Mucosa of gallbladder (tissue), 1 donor: Measurements from ENCODE around the gene MBNL2. TPM values are rescaled to one million over a fixed set of nuclear protein-coding genes. Genes with fewer than 3 reads are reported as not detected.

Experiments
- DNase-seq: peaks from one replicate; pipeline ENCODE4 v3.0.0-alpha.2; 2020; ENCODE audit warnings: low spot score
- total RNA-seq: library from RNA; stranded (reverse); gene quantifications from one replicate; pipeline ENCODE4 v1.2.1, GENCODE V29; 2021
- donor health status: DM: no; HTN: no; CAD: no.

MBNL2 gene
- total RNA-seq, 1 donor from 2014 or later: 74.7 TPM

DNA sequence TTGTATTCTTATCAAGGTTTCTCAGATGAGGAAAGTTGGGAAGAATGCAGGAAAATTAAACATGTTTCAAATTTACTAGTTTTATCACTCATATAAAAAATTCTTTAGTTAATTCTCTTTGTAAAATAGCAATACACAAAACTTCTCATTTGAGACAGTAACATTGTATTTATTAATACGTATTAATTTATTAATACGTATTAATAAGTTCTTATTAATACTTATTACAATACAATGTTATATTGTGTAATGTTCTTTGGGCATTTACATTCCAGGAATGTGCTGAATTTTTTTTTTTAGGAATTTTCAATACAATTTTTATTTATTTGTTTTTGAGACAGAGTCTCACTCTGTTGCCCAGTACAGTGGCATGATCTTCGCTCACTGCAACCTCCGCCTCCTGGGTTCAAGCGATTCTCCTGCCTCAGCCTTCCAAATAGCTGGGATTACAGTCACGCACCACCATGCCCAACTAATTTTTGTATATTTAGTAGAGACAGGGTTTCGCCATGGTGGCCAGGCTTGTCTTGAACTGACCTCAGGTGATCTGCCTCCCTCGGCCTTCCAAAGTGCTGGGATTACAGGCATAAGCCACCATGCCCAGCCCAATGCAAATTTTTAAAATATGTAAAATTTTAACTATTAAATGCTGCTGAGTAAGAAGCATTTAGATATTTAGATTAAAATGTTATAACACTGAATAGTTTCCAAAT, 31.6 kb downstream of the MBNL2 start:
- no peak for DNase-seq

DNA sequence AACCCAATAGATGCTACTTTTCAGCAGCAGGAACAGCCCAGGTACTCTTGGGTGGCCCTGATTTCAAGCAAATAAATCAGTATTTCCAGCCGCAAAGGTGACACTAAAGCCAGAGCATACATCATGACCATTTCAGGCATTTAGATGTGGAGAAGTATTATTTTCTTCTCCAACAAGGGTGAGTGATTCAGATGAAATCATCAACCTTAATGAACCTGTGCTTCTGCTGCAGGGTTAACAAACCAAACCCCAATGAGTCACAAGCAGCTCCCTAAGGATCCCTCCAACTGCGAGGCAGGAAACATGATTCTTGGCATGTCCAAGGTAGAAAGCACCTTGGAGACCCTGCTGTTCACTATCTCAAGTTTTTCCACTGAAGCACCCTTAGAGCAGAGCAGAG, 32.7 kb downstream of the MBNL2 start:
- no peak for DNase-seq

DNA sequence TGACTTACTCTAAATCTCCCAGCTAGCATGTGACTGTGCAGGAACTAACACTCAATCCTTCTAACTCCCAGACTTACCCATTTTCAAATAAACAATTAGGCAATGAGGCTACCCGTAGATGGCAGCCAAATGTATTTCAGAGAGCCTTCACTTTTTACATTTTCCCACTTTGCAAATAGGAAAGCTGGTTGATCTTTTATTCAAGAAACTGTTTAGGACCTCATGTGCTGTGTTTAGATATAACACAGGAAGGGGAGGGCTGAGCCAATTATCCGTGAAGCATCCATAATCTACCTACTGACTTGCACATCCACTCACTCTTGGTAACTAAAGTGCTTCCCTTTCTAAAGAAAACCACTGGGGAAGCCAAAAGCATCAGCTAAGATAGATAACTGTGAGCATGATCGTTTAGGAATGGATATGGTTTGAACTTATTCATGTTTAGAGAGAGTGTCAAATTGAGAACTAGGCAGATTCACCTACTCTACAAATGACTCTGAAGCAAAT, 33.4 kb downstream of the MBNL2 start:
- no peak for DNase-seq

DNA sequence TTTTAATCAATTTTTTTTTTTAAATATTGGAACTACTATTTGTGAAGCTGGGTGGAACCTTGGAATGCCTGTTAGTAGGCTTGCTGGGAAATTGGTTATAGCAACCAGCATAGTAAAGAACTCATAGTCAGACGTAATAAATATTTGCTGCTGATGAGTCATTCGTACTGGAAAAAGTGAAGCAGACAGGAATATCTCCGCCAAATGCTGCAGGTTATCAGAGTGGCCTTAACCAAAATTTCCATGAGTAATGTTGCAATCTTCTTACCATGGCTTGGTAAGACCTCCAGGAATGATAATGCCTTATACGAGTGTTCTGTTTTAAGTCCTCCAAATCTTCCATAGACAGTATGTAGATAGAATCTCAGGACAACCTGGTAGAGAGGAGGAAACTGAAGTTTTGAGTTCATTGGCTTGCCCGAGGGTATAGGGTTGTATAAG, 34.2 kb downstream of the MBNL2 start:
- DNase-seq: no peak

DNA sequence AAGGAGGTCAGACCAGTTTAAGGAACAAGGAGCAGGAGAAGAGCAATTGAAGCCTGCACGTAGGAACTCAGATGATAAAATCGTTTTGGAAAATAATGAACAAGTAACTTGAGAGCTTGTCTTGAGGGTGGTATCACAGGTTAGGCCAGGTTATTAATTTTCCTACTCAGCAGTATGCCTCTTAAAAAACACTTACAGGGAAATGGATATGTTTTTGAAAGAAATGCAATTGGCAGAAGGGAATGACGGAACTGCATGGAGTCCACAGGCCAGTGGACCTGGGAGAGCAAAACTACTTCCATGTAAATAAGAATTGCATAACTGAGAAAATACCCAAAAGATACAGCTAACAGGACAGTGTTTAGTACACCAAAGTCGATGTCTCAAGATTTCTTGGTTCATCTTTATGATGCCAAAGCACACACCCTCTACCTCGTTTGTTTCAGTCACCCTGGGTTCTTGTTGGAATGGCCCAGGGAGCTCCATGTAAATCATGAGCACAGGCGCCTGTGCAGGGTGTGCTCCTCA, 35.2 kb downstream of the MBNL2 start:
- DNase-seq: no peak

DNA sequence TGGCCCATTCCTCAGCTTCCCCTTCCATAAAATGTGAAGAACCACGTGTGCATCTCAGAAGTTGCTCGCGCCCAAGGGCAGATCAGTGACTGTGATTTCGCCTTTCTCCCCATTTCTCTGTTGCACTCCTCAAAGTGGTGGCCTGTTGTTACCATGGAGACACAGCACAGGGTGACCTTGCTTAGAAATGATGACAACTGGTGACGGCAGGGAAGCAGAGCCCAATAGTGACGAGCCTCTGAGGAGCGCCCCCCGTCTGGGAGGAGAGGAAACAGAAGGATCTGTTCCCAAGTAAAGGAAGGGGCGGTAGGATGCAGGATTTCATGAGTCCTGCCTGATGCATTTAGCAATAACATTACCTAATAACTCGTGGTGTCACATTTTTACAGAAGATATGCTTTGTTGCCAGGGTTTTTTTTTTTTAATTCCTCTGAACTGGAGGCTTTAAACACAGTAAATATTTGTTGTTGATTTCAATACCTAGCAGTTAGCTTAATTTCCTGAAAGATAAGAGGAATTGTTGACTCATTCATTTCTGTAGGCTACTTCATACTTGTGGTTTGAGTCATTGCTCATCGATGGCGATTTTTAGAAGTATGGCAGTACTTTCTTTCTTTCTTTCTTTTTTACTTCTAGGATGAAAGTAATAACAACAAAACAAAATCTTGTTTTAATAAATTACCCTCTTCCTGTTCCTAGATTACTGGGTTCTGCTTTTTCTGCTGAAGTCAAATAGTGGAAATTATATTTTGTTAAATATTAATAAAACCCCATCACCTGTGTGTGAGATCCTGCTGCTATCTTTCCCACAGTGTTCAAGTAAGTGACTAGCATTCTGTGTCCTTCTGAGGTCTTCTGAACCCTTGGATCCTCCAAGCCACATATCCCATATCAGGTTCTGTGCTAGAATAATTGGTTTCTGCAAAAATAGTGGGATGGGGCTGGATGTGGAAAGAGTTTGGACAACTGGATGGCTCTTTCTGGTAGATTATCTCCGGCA, 36.0 kb downstream of the MBNL2 start:
- no peak for DNase-seq

DNA sequence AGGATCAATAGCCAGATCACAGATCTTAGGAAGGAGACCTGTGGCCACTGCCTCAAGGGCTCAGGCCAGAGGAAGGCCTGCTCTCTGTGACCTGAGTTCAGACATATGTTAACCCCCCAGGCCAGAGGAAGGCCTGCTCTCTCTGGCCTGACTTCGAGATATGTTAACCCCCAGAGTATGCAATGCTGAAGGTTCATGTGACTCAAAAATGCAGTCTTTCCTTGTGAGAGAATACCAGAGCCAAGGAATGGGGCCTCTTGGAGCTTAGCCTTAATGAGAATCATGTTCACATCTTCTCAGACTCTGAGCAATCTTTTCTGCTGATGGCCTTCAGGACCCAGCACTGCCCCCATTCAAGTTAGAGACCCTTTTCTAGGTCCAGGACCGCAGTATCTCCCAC, 36.7 kb downstream of the MBNL2 start:
- no peak for DNase-seq

DNA sequence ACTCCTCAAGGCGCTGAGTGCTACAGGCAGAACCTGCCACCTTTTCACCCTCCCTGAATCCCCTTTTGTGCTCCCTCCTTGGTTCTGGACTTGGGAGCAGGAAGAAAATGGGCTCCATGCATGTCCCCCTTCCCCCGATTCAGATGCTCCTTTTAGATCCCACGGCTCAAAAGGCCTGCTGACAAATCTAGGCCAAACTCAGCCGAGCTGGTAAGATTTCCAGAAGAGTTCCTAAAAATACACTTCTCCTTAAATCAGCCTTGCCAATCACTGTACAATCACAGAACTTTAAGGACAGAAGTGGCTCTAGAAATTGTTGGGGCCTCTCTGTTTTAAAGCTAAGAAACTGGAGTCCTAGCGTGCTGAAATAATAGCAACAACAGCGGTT, 37.3 kb downstream of the MBNL2 start:
- DNase-seq: no peak

DNA sequence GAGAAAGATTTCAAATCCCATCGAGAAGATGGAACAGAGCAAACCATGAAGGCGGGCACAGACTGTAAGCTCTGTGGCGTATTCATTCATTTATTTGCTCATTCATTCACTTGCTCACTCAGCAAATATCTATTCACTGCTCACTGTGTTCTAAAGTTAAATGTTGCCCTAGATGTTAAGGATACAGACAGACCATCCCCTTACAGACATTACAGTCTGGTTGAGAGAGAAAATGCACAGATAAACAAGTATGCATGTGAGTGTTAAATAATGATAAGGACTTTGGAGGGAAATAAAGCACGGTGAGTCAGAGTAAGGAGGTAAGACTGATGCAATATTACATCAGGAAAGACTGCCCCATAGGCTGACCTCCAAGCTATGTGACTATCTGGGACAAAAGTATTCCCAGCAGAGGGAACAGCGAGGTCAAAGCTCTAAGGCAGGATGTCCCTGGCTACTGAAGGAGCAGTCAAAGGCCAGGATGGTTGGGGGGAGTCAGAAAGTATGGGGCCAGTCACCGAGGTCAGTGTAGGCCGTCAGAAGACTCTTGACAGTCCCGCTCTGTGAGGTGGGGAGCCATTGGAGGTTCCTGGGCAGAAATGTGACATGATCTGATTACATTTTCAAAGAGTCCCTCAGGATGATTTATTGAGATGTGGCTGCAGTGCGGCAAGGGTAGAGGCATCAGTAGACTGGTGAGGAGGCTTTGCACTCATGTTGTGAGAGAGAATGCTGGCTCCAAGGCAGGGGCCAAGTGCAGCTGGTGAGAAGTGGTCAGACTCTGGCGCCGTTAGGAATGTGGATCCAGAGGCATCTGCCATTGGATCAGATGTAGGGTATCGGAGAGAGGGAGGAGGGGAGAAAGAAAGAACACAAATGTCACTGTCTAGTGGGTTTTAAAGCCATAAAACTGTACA, 37.9 kb downstream of the MBNL2 start:
- DNase-seq: no peak

DNA sequence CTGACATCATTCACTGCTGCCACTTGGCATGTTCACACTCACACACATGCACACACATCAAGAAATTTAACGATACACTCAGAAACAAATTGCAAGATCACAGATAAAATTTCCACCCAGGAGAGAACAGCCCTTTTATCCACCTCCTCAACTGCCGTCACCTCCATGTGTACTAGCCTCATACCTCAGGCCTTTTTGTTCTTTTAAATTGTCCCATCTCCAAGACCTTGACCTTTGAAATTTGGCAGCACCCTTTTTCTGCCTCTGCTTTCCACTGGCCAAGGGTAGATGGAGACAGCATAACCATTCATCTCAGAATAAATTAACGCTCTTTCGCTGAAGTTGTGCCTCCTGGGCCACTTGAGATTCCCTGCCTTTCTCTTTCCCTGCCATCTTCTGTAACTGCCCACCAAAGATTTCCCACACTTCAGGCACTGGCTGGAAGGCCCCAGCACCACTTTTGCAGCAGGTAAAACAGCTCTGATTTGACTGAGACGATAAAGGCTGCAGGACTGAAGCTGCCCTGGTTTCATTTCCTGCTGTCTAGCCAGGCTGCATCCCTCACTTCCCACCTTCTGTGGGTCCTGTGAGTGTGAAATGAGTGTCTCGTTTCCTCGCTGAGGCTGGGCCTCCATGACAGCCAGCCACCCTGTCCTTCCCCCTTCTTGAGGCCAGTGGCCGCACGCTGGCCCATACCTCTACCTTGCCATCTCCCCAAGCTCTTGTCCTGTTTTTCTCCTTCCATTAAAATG, 39.3 kb downstream of the MBNL2 start:
- no peak for DNase-seq

DNA sequence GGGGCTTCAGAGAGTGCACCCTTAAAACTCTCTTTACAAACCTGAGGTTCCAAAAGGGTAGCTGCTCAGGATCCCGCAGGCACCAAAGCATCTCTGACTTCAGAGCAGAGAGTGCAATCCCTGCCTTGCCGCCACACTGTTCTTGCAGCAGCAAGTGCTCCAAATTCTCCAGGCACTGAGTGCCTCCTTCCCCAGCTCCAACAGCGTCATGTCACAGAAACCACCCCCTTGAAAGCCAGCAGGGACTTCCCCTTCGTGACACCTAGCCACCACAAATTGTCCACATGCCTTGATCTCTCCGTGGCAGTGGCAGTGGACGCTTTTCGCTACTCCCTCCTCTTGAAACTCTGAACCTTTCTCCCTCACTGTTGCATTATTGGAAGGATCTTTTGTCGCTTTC, 39.9 kb downstream of the MBNL2 start:
- no peak for DNase-seq

DNA sequence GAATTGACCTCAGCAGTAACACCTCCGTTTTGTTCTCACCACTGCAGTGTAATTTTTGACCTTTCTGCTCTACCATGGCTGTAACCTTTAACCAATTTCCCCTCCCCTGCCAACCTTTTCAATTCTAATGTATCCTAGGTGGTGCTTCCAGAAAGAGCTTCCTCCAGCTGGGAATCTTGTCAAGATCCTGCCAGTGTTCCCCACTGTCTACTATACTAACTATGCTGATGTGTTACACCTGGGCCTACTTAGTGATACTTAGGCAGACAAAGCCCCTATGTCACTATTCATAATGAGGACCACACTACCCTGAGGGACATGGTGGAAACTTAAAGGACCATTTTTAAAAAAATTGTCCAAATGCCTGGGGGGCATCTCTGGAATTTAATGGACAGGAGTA, 41.0 kb downstream of the MBNL2 start:
- no peak for DNase-seq

DNA sequence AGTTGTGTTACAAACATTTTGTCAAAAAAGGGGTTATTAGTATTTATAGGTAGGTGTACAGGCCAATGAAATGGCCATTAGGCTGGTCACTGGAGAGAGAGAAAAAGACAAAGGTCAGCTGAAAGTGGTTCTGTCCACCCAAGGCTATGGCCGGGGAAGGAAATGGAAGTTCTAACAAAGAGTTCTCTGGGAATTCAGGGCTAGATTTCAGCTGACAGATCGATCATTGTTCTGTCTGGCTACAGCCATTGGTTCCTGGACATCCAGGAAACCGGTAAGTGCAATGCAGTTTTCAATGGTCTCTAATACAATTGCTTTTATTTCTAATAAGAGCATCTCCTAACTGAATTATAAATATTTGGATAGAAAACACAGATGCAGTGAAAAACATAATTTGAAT, 42.5 kb downstream of the MBNL2 start:
- DNase-seq: no peak

DNA sequence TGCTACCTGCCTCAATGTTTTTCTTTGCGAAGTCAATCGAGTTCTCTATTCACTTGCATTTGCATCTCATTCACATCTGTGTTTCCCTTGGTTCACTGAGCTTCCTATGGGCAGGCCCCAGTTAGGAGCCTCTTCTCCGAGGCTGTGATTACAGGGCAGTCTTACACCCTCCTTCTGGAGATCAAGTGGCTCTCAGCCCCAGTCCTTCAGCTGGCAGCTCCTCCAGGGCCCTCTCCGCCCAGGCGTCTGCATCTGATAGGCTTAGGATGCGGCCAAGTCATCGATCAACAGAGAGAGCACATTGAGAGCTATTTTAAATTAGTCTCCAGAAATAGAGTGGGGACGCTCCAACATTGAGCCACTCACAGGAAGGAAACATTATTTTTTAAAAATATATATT, 44.2 kb downstream of the MBNL2 start:
- DNase-seq: no peak

DNA sequence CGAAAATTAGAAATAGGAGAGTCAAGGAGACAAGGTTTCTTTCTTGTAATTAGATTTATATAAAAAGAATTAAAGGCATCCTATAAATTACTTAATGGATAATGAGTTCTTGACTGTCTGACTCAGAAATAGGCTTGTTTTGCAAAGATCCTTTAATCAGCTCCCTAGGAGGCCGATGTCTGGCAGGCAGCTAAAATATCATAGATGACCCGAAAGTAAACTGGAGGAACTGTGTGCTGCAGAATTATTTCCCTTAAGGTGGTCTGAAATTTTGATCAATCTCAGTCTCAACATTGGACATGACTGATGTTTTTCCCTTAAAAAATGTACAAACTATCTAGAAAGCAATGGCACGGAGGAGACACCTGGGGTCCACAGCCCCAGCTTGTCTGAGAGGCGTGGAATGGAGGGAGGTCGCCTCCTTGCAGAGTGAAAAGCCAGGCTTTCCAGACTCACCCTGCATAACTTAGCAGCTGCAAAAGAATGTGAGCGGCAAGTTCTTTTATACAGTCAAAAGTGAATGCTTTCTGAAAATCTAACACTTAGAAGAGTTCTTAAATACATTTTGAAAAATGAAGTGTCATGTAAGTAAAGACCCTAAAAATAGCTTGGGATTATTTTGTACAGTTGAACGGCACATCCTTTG, 44.8 kb downstream of the MBNL2 start:
- no peak for DNase-seq

DNA sequence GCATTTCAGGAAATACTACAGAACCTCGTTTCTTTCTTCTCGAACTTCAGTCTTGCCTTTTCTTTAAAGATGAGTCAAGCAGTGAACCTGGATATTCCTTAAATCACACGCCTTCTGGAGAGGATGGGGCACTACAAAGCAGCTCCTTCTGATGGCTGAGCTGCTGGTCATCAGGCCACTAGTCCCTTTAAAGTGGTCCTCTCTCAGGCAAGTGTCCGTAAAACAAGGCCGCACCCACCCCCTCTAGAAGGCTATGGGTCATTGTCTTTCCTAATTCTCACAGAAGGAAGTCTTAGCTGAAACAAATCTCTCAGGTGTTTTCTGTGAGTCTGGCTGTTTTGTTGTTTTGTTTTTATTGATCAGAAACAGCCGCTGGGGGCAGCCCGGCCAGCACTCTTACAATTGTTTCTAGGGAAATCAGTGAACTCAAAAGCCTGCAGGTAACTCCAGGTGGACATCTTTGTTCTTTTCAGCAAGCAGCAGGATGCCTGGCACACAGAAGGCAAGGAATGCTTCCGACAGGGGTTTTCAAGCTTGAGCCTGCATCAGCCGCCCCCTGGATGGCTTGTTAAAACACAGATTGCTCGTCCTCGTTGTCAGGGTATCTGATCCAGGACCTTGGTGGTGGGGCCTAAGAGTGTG, 45.4 kb downstream of the MBNL2 start:
- DNase-seq: no peak

DNA sequence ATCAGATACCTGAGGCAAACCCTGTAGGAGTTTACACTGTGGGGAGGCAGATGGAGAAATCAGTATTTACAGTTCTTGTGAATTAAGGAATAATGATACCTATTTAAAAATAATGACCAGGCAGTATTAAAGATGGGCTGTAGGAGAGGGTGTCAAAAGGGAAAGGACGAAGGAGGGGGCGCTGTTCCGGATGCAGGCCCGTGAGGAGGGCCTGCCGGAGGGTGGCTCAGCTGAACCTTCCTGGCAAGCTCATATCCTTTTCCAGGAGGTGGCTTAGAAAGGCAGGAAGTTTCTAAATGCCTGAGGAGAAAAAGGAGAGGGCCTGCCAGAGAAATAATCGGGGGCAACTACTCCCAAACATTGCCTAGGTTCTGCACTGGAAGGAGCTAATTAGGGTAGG, 46.6 kb downstream of the MBNL2 start:
- DNase-seq: no peak

DNA sequence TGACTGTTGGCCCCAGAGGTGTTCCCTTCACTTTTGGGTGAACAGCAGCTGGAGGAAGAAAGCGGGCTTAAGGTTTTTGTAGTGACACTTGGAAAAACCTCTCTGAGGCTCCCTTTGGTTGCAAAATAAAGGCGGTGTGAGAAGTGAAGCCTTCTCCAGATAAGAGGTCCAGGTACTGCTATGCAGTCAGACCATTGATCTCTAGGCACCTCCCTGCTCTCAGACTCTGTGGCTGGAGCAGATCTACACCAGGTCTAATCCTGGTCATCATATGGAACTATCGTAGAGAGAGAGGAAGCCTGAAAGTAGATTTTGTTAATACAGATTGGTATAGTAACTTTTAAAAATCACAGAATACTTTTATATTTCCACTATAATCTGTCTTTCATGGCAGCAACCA, 47.5 kb downstream of the MBNL2 start:
- DNase-seq: no peak

DNA sequence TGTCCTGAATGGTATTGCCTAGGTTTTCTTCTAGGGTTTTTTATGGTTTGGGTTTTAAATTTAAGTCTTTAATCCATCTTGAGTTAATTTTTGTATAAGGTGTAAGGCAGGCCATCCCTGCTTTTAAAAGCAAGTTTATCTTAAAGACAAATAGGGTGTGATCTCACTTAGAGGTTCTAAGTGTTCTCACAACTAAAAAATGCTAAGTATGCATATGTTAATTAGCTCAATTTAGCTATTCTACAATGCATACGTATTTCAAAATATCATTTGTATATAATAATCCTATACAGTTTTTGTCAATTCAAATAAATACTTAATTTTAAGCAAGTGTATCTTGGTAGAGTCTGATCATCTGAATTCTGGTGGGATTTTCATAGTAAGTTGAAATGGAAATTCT, 50.4 kb downstream of the MBNL2 start:
- no peak for DNase-seq

DNA sequence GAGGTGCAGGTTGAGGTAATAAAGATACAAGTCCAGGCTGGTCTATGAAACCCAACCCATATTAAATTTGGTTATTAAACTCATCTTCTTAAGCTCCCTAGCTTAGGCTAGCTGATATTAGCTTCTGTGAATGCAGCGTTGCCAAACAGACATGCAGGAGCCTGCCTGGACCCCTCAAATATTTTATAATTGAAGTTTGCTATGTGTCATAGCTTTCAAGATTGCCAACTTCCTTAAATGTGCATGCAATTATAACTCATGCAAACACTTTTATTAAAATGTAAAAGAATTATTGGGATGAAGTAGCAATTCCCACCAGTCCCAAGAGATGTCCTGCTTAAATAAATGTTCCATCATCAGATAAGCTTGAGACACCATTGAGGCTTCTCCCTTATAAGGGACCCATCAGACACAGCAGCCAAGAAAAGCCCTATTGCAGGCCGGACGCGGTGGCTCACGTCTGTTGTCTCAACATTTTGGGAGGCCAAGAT, 51.3 kb downstream of the MBNL2 start:
- DNase-seq: no peak
